PC-9 (cell line): Measurements from ENCODE around the gene SAMM50.

Experiments
- CTCF ChIP-seq: fragments of 200-600 bp; sonication (generic); conservative IDR thresholded peaks from 2 replicates; pipeline ENCODE4 v1.6.1; 2017; ENCODE audit warnings: mixed run types, antibody characterized with exemption, mild to moderate bottlenecking, moderate library complexity
- EZH2 ChIP-seq: fragments of 200-600 bp; sonication (generic); IDR thresholded peaks from 2 replicates; pipeline ENCODE4 v1.8.0; 2017; ENCODE audit warnings: antibody characterized with exemption, low read depth

GRCh38 chr22:43905681-43906080 lies 49.6 kb upstream of the SAMM50 start:
- no peak for TF ChIP-seq CTCF
- TF ChIP-seq EZH2: no peak
